ENCODE measurements around the gene STAT5A. TPM values are rescaled to one million over a fixed set of nuclear protein-coding genes. Genes with fewer than 3 reads are reported as not detected.
A peak's percentile ranks its signal among the peaks of the same experiment; 100 is the strongest.

Gene STAT5A
- total and polyA plus RNA-seq, 9 of the 15 experiments (the other 6 are each of a cell fraction or from before 2014, with no cell fraction given), result 79.9 to 415 (median 196) TPM

DNA sequence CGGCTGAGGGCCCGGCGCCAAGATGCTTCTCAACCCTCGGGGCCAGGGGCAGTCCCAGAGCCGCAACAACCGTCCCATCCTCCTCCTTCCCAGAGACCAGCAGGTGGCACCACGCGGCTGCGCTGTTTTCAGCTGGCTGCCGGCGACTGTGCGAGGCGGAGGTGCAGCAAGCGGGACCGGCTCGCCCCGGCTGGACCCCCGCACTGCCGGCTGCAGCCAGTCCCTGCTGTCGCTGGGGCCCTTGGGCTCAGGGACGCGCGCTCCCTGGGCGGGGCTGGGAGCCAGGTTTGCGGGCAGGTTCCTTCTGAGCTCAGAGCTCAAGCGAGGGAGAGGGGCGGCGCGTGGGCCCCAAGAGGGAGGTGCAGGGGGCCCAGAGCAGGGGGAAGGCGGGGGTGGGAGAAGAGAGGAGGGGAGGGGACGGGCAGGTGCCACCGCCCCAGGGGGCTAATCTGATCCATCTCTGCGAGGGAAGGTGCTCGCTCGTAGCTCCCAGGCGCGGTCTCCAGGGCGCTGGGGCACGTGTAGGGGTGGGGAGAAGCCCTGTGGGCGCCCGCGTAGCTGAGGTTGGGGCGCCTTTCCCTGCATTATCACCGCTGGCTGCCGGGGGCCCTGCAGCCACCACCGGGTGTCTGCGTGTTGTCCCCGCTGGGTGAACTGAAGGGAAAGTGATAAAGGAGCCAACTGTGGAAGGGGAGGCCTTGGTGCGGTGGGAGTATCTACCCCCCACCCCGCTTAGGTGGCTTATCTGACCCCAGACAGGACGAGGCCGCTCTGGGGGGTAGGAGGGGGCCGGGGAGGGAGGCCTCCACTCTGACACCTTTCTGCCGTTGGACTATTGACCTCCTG lies 24.2 kb downstream of the STAT5A start (continued):
- no peak for TF ChIP-seq PBX2 (CRISPR knock-in tag; IDR thresholded peaks at IDR 0.05; ENCODE audit: low read depth)
- TF ChIP-seq PBX2 (tag; conservative IDR thresholded peaks at IDR 0.05; ENCODE audit: low read depth), result no peak
- TF ChIP-seq NELFE (IDR thresholded peaks at IDR 0.05; ENCODE audit: insufficient read depth, insufficient read length), result no peak
- no peak for TF ChIP-seq RBM39 (optimal IDR thresholded peaks at IDR 0.05; ENCODE audit: low read depth, low read length)
- TF ChIP-seq, protein P1, sequence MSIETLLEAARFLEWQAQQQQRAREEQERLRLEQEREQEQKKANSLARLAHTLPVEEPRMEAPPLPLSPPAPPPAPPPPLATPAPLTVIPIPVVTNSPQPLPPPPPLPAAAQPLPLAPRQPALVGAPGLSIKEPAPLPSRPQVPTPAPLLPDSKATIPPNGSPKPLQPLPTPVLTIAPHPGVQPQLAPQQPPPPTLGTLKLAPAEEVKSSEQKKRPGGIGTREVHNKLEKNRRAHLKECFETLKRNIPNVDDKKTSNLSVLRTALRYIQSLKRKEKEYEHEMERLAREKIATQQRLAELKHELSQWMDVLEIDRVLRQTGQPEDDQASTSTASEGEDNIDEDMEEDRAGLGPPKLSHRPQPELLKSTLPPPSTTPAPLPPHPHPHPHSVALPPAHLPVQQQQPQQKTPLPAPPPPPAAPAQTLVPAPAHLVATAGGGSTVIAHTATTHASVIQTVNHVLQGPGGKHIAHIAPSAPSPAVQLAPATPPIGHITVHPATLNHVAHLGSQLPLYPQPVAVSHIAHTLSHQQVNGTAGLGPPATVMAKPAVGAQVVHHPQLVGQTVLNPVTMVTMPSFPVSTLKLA (conservative IDR thresholded peaks at IDR 0.05), result peak; percentile 85 to 91
- peak; percentile 62 for TF ChIP-seq ZNF175 (CRISPR knock-in tag; IDR thresholded peaks at IDR 0.05; ENCODE audit: low read depth)
- peak; percentile 32; the same call in 1 of the 2 replicates for TF ChIP-seq KLF1 (tag; IDR thresholded peaks at IDR 0.05)
- no peak for TF ChIP-seq BRCA1 (IDR thresholded peaks at IDR 0.05)
- no peak for TF ChIP-seq BRCA1 (CRISPR knock-in tag; IDR thresholded peaks at IDR 0.05)
- TF ChIP-seq KAT8 (IDR thresholded peaks at IDR 0.05; ENCODE audit: low read depth), result no peak
- no peak for TF ChIP-seq STAT5B (CRISPR knock-in tag; IDR thresholded peaks at IDR 0.05)
- TF ChIP-seq ZKSCAN8 (CRISPR knock-in tag; IDR thresholded peaks at IDR 0.05), result 0 out of 2 replicates have a peak, but pooled peaks have one; percentile 9
- peak in 1 of 2 experiments; percentile 51; a peak in 2 of 4 replicates for TF ChIP-seq BCLAF1 (IDR thresholded peaks at IDR 0.05; ENCODE audit: borderline replicate concordance in 1 of 2, control insufficient read depth in 1 of 2, low read depth in 2 of 2, low read length in 1 of 2)
- TF ChIP-seq ARHGAP35 (IDR thresholded peaks at IDR 0.05; ENCODE audit: partially characterized antibody), result no peak
- peak in 1 of 2 experiments; percentile 45; a peak in 2 of 4 replicates for TF ChIP-seq SRF (CRISPR knock-in tag; IDR thresholded peaks at IDR 0.05)
- peak; percentile 81 to 91 for TF ChIP-seq E2F6 (IDR thresholded peaks at IDR 0.05; ENCODE audit: borderline replicate concordance in 1 of 2, extremely low read depth in 1 of 2, insufficient read depth in 1 of 2, insufficient read length in 1 of 2, low read depth in 1 of 2, low read length in 1 of 2, poor library complexity in 1 of 2, severe bottlenecking in 1 of 2)
- peak; percentile 76 for TF ChIP-seq FOXM1 (IDR thresholded peaks at IDR 0.05; ENCODE audit: low read depth)
- no peak for TF ChIP-seq FOXM1 (CRISPR knock-in tag; IDR thresholded peaks at IDR 0.05; ENCODE audit: low read depth)

Measured in K562 (cell line).